A549 (cell line): ENCODE measurements around the gene HNF4A. TPM values are rescaled to one million over a fixed set of nuclear protein-coding genes. Genes with fewer than 3 reads are reported as not detected.

Source experiments
- ATAC-seq, 2 experiments: fragments of 200-7000 bp in 1 of 2; fragments of >200 bp in 1 of 2; cut with Nextera tagmentation in 1 of 2; cut with Tn5 transposase in 1 of 2; 3 replicates each; pipeline versions ENCODE4 v1.8.0 to v1.9.1; 2018 to 2020; ENCODE audit warnings: mild to moderate bottlenecking in 1 of 2, moderate library complexity in 1 of 2
- CTCF ChIA-PET: fragments of 300-600 bp; sonication (Branson Sonifier 250); formaldehyde crosslinking; extraction: SDS; loops from one replicate; lab custom pipeline; 2021; ENCODE audit warnings: antibody characterized with exemption, inconsistent platforms; lab: Yijun Ruan, JAX
- POLR2A ChIA-PET: fragments of 350-600 bp; formaldehyde crosslinking; extraction: SDS; loops from one replicate; lab custom pipeline; 2021; ENCODE audit warnings: antibody characterized with exemption, inconsistent platforms; lab: Yijun Ruan, JAX
- DNase-seq, 2 experiments: peaks; one replicate each; pipeline versions ENCODE4 v3.0.0 to v3.0.0-alpha.2; 2011 to 2016; ENCODE audit warnings: low read depth in 1 of 2, low spot score in 1 of 2
- FAIRE-seq: peaks from 2 replicates; lab custom pipeline; 2011; peaks lifted over from hg19 to GRCh38; lab: Jason Lieb, UNC
- H3K27ac ChIP-seq, 2 experiments: fragments of >200 bp; sonication (Bioruptor Twin); formaldehyde crosslinking; 3 replicates each; pipeline ENCODE4 v1.5.1; 2016 to 2017
- H3K4me1 ChIP-seq: fragments of >200 bp; sonication (Bioruptor Twin); formaldehyde crosslinking; 3 replicates; pipeline ENCODE4 v1.6.1; 2016
- H3K4me2 ChIP-seq: fragments of >200 bp; sonication (Bioruptor Twin); formaldehyde crosslinking; 3 replicates; pipeline ENCODE4 v1.6.1; 2016
- H3K4me3 ChIP-seq: fragments of >200 bp; sonication (Bioruptor Twin); formaldehyde crosslinking; 3 replicates; pipeline ENCODE4 v1.5.1; 2016
- H3K9me3 ChIP-seq: fragments of >200 bp; sonication (Bioruptor Twin); formaldehyde crosslinking; 3 replicates; pipeline ENCODE4 v1.6.1; 2016
- EHMT2 ChIP-seq: fragments of 200-600 bp; sonication (generic); IDR thresholded peaks from 2 replicates; pipeline ENCODE4 v1.6.1; 2016; ENCODE audit warnings: antibody characterized with exemption, low read depth, mild to moderate bottlenecking, moderate library complexity
- FOSB ChIP-seq: fragments of 250-450 bp; sonication (Bioruptor Pico); IDR thresholded peaks from 2 replicates; pipeline ENCODE4 v1.5.0; 2020; ENCODE audit warnings: mild to moderate bottlenecking, moderate library complexity
- HDAC2 ChIP-seq: fragments of 200-600 bp; sonication (generic); IDR thresholded peaks from 2 replicates; pipeline ENCODE4 v1.6.1; 2016
- HOXA7 ChIP-seq: fragments of 250-450 bp; sonication (Bioruptor Pico); IDR thresholded peaks from 2 replicates; pipeline ENCODE4 v1.5.0; 2020; ENCODE audit warnings: mild to moderate bottlenecking, moderate library complexity
- HOXB13 ChIP-seq: fragments of 250-450 bp; sonication (Bioruptor Pico); IDR thresholded peaks from 2 replicates; pipeline ENCODE4 v1.5.0; 2020; ENCODE audit warnings: low read depth, mild to moderate bottlenecking, moderate library complexity
- HOXB5 ChIP-seq: fragments of 250-450 bp; sonication (Bioruptor Pico); IDR thresholded peaks from 2 replicates; pipeline ENCODE4 v1.5.0; 2020; ENCODE audit warnings: mild to moderate bottlenecking, moderate library complexity
- JUN ChIP-seq, 2 experiments: fragments of >200 bp; sonication (Bioruptor Twin); formaldehyde crosslinking; IDR thresholded peaks; 2 replicates in 1 of 2; 3 replicates in 1 of 2; pipeline ENCODE4 v1.6.1; 2016 to 2017
- KDM1A ChIP-seq: fragments of 200-600 bp; sonication (generic); IDR thresholded peaks from 2 replicates; pipeline ENCODE4 v1.6.1; 2016; ENCODE audit warnings: low read depth, mild to moderate bottlenecking
- MAX ChIP-seq: IDR thresholded peaks from 2 replicates; pipeline ENCODE4 v1.6.1; 2012
- POLR2AphosphoS2 ChIP-seq: conservative IDR thresholded peaks from 2 replicates; pipeline ENCODE4 v1.6.1; 2012; ENCODE audit warnings: low read length, improper control_type of control experiment, inconsistent platforms
- RAD21 ChIP-seq, 2 experiments: fragments of >200 bp in 1 of 2; sonication (Bioruptor Twin) in 1 of 2; formaldehyde crosslinking in 1 of 2; IDR thresholded peaks in 1 of 2; conservative IDR thresholded peaks in 1 of 2; 2 replicates in 1 of 2; 3 replicates in 1 of 2; pipeline ENCODE4 v1.6.1; 2012 to 2018; ENCODE audit warnings: inconsistent platforms in 1 of 2
- RFX5 ChIP-seq: fragments of 450-650 bp; IDR thresholded peaks from 2 replicates; pipeline ENCODE4 v1.7.1; 2014; ENCODE audit warnings: antibody characterized with exemption, mild to moderate bottlenecking, moderate library complexity
- SMC3 ChIP-seq: fragments of >200 bp; sonication (Bioruptor Twin); formaldehyde crosslinking; IDR thresholded peaks from 3 replicates; pipeline ENCODE4 v1.6.1; 2018; ENCODE audit warnings: inconsistent platforms
- SREBF2 ChIP-seq: fragments of 450-650 bp; IDR thresholded peaks from 2 replicates; pipeline ENCODE4 v1.6.1; 2014; ENCODE audit warnings: mild to moderate bottlenecking, moderate library complexity
- ZC3H11A ChIP-seq: fragments of 450-650 bp; IDR thresholded peaks from 2 replicates; pipeline ENCODE4 v1.6.1; 2014; ENCODE audit warnings: antibody characterized with exemption, mild to moderate bottlenecking
- ZFP36 ChIP-seq: fragments of 450-650 bp; IDR thresholded peaks from 2 replicates; pipeline ENCODE4 v1.6.1; 2014; ENCODE audit warnings: borderline replicate concordance; ENCODE audit not compliant: partially characterized antibody
- ZSCAN20 ChIP-seq: fragments of 250-450 bp; sonication (Bioruptor Pico); IDR thresholded peaks from 2 replicates; pipeline ENCODE4 v1.8.0; 2022; ENCODE audit warnings: mild to moderate bottlenecking, moderate library complexity
- WGBS: methylation state at CpG from one replicate; pipeline ENCODE4 v1.1.6; 2017; ENCODE audit errors: missing lambda C conversion rate; 5-methylcytosine and 5-hydroxymethylcytosine counted together
- polyA plus RNA-seq, 4 experiments: library from polyadenylated mRNA; depleted of rRNA in 3 of 4; stranded (reverse); fragments of >200 nt; fragmentation: RNase III in 1 of 4; extraction: RNeasy Plus Mini Kit Qiagen cat#74134 plus additional on column Dnase treatment in 1 of 4; gene quantifications; 2 replicates in 3 of 4; 3 replicates in 1 of 4; pipeline ENCODE4 v1.2.3, GENCODE V29; 2011 to 2017
- TF ChIP-seq, protein P1 (sequence below): fragments of 150-350 bp; IDR thresholded peaks from 2 replicates; pipeline ENCODE4 v1.6.1; 2014; ENCODE audit warnings: low read depth, mild to moderate bottlenecking, low read length
- TF ChIP-seq, protein P2 (sequence below): fragments of 250-450 bp; sonication (Bioruptor Pico); IDR thresholded peaks from 2 replicates; pipeline ENCODE4 v1.5.0; 2021; ENCODE audit warnings: mild to moderate bottlenecking, moderate library complexity, borderline replicate concordance
- TF ChIP-seq, protein P3 (sequence below): IDR thresholded peaks from 2 replicates; pipeline ENCODE4 v1.6.1; 2012; ENCODE audit warnings: low read depth, borderline replicate concordance
- TF ChIP-seq, protein P4 (sequence below): fragments of 250-450 bp; sonication (Bioruptor Pico); IDR thresholded peaks from 2 replicates; pipeline ENCODE4 v1.5.0; 2020; ENCODE audit warnings: low read depth, mild to moderate bottlenecking, moderate library complexity
- TF ChIP-seq, protein P5 (sequence below): fragments of >200 bp; sonication (Bioruptor Twin); formaldehyde crosslinking; IDR thresholded peaks from 3 replicates; pipeline ENCODE4 v1.6.1; 2016
- TF ChIP-seq, protein P6 (sequence below): fragments of >200 bp; sonication (Bioruptor Twin); formaldehyde crosslinking; IDR thresholded peaks from 3 replicates; pipeline ENCODE4 v1.5.1; 2016

HNF4A gene
- polyA plus RNA-seq, 2 of the 4 experiments (the other 2 are of a cell fraction): 20.0 to 26.2 TPM

- CTCF ChIA-PET: interaction anchor here (0.7 to 15.2 kb wide), 6 partner anchors 19 to 139 kb away, joined by 3 to 134 read pairs (median 4); partner anchors contain the start of gene FITM2
- ATAC-seq: no peak
- 93% methylated on average over 2 of the region's 2 CpGs for WGBS
- no peak for FAIRE-seq
- Histone ChIP-seq H3K9me3 (no peaks in the 10 kb centered on the region), H3K27ac (no peak overlapping the region), H3K4me3 (no peak overlapping the region)
- DNase-seq: no peak
- TF ChIP-seq, protein P1, sequence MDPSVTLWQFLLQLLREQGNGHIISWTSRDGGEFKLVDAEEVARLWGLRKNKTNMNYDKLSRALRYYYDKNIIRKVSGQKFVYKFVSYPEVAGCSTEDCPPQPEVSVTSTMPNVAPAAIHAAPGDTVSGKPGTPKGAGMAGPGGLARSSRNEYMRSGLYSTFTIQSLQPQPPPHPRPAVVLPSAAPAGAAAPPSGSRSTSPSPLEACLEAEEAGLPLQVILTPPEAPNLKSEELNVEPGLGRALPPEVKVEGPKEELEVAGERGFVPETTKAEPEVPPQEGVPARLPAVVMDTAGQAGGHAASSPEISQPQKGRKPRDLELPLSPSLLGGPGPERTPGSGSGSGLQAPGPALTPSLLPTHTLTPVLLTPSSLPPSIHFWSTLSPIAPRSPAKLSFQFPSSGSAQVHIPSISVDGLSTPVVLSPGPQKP: no peak
- TF ChIP-seq HOXB13 (CRISPR knock-in tag) (no peak), FOSB (CRISPR knock-in tag) (no peak), ZC3H11A (no peak), POLR2AphosphoS2 (no peak), ZFP36 (peak; percentile 64), KDM1A (0 out of 2 replicates have a peak, but pooled peaks have one; percentile 13), HOXA7 (CRISPR knock-in tag) (no peak), JUN (IDR thresholded peaks at IDR 0.05) (no peak), RFX5 (no peak), HOXB5 (CRISPR knock-in tag) (no peak), MAX (no peak)
- TF ChIP-seq, protein P2, sequence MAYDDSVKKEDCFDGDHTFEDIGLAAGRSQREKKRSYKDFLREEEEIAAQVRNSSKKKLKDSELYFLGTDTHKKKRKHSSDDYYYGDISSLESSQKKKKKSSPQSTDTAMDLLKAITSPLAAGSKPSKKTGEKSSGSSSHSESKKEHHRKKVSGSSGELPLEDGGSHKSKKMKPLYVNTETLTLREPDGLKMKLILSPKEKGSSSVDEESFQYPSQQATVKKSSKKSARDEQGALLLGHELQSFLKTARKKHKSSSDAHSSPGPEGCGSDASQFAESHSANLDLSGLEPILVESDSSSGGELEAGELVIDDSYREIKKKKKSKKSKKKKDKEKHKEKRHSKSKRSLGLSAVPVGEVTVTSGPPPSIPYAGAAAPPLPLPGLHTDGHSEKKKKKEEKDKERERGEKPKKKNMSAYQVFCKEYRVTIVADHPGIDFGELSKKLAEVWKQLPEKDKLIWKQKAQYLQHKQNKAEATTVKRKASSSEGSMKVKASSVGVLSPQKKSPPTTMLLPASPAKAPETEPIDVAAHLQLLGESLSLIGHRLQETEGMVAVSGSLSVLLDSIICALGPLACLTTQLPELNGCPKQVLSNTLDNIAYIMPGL: no peak
- TF ChIP-seq, protein P3, sequence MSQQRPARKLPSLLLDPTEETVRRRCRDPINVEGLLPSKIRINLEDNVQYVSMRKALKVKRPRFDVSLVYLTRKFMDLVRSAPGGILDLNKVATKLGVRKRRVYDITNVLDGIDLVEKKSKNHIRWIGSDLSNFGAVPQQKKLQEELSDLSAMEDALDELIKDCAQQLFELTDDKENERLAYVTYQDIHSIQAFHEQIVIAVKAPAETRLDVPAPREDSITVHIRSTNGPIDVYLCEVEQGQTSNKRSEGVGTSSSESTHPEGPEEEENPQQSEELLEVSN: no peak
- TF ChIP-seq, protein P4, sequence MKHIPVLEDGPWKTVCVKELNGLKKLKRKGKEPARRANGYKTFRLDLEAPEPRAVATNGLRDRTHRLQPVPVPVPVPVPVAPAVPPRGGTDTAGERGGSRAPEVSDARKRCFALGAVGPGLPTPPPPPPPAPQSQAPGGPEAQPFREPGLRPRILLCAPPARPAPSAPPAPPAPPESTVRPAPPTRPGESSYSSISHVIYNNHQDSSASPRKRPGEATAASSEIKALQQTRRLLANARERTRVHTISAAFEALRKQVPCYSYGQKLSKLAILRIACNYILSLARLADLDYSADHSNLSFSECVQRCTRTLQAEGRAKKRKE (CRISPR knock-in tag): no peak
- TF ChIP-seq, all 56 proteins: peak for 2
- H3K4me1 ChIP-seq: peaks cover 9% of the 10 kb centered on the region; the same call in 1 of the 3 replicates
- POLR2A ChIA-PET: no interaction called here
- no peak overlapping the region for H3K4me2 ChIP-seq
Observed at GRCh38 chr20:44331201-44331600, 24.3 kb upstream of the HNF4A start.

DNA sequence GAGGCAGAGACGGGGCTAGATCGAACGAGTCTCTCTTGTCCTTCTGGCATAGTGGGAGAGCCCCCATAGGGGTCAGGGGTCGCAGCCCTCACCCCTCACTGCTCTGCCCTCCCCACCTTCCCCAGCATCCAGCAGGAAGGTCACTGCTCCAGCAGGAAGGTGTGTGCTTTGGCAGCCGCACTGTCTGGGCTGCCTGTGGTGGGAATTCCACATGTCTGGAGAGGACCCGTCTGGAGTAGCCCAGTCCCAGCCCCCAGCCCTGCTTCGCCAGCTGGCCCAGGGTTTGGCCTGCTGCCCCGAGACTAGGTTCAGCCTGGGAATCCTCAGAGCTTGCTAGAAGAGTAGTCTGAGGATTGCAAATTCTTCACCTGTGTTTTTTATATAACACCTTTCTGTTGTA lies 21.2 kb upstream of the HNF4A start:
- ChIA-PET CTCF (interaction anchor here (15.2 kb wide), 1 partner anchor 22 kb away, joined by 134 read pairs; the partner anchor contains the start of gene FITM2), POLR2A (no interaction called here)
- TF ChIP-seq SMC3 (no peak), EHMT2 (no peak), SREBF2 (no peak), ZSCAN20 (no peak), HOXB5 (CRISPR knock-in tag) (no peak), HDAC2 (no peak), HOXB13 (CRISPR knock-in tag) (no peak), RAD21 (conservative IDR thresholded peaks at IDR 0.05 in 1 of 2, IDR thresholded peaks at IDR 0.05 in 1 of 2) (no peak)
- TF ChIP-seq, protein P5, sequence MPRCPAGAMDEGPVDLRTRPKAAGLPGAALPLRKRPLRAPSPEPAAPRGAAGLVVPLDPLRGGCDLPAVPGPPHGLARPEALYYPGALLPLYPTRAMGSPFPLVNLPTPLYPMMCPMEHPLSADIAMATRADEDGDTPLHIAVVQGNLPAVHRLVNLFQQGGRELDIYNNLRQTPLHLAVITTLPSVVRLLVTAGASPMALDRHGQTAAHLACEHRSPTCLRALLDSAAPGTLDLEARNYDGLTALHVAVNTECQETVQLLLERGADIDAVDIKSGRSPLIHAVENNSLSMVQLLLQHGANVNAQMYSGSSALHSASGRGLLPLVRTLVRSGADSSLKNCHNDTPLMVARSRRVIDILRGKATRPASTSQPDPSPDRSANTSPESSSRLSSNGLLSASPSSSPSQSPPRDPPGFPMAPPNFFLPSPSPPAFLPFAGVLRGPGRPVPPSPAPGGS: no peak
- TF ChIP-seq, protein P6, sequence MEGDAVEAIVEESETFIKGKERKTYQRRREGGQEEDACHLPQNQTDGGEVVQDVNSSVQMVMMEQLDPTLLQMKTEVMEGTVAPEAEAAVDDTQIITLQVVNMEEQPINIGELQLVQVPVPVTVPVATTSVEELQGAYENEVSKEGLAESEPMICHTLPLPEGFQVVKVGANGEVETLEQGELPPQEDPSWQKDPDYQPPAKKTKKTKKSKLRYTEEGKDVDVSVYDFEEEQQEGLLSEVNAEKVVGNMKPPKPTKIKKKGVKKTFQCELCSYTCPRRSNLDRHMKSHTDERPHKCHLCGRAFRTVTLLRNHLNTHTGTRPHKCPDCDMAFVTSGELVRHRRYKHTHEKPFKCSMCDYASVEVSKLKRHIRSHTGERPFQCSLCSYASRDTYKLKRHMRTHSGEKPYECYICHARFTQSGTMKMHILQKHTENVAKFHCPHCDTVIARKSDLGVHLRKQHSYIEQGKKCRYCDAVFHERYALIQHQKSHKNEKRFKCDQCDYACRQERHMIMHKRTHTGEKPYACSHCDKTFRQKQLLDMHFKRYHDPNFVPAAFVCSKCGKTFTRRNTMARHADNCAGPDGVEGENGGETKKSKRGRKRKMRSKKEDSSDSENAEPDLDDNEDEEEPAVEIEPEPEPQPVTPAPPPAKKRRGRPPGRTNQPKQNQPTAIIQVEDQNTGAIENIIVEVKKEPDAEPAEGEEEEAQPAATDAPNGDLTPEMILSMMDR: no peak

More for the DNA sequence above, 21.2 kb upstream of the HNF4A start:
- Histone ChIP-seq H3K4me1 (peaks cover 18% of the 10 kb centered on the region; the same call in 1 of the 3 replicates), H3K27ac (peak overlapping the region in 1 of 2 experiments; percentile 58; a peak in 1 of 6 replicates), H3K4me3 (no peak overlapping the region), H3K4me2 (no peak overlapping the region), H3K9me3 (no peaks in the 10 kb centered on the region)
- DNase-seq (no peak), FAIRE-seq (no peak), ATAC-seq (peak in 1 of 2 experiments; percentile 49; a peak in 3 of 6 replicates)
- 28% methylated on average over 8 of the region's 8 CpGs for WGBS
